ENCODE results near the gene SLC12A5. TPM values are rescaled to one million over a fixed set of nuclear protein-coding genes. Genes with fewer than 3 reads are reported as not detected.
"Not testable (repeated sequence)": the region's sequence is repeated elsewhere in the genome, so short reads cannot be mapped to it uniquely, and the experiment has no call there.

SLC12A5 gene
- polyA plus RNA-seq, 3 donors = 0.39 to 1.3 (median 0.56) TPM

- no peak overlapping the region for H3K27ac ChIP-seq (ENCODE audit: low read depth, low read length)
- 52 to 59% (median 56%) methylated on average over 8 of the region's 8 CpGs for WGBS, 3 donors
Observed at GRCh38 chr20:46087161-46087560, 58.1 kb downstream of the SLC12A5 start.

- WGBS, 3 donors = 2 to 5% (median 4%) methylated on average over 22 of the region's 22 CpGs
Observed at GRCh38 chr20:46088409-46089166, 59.6 kb downstream of the SLC12A5 start.

GRCh38 chr20:46089167-46089416 lies 60.1 kb downstream of the SLC12A5 start:
- 0 to 2% (median 0%) methylated on average over 31 of the region's 31 CpGs for WGBS, 3 donors

More at GRCh38 chr20:46088409-46089166, 59.6 kb downstream of the SLC12A5 start:
- peak overlapping the region; percentile 88 for H3K27ac ChIP-seq (ENCODE audit: low read depth, low read length)

GRCh38 chr20:46089417-46090388 lies 60.7 kb downstream of the SLC12A5 start, which contains the start of gene NCOA5:
Gene NCOA5, minus strand, starts transcription at chr20:46089962. Its CDS starts 10,538 bp downstream, at chr20:46079424.
- 0% methylated on average over 72 to 100 of the region's 100 CpGs for WGBS, 3 donors
- H3K27ac ChIP-seq (ENCODE audit: low read depth, low read length) = peak within 1 kb of the TSS; percentile 88

More at GRCh38 chr20:46089167-46089416, 60.1 kb downstream of the SLC12A5 start:
- peak overlapping the region; percentile 88 for H3K27ac ChIP-seq (ENCODE audit: low read depth, low read length)

- H3K27ac ChIP-seq (ENCODE audit: low read depth, low read length) = not testable (repeated sequence)
- 93 to 97% (median 96%) methylated on average over 52 of the region's 52 CpGs for WGBS, 3 donors
Observed at GRCh38 chr20:46091622-46092535, 62.9 kb downstream of the SLC12A5 start.

- no peak overlapping the region for H3K27ac ChIP-seq (ENCODE audit: low read depth, low read length)
- WGBS, 3 donors = 73 to 84% (median 75%) methylated on average over 2 of the region's 2 CpGs
Observed at GRCh38 chr20:46093531-46093930, 64.5 kb downstream of the SLC12A5 start.

- 29 to 35% (median 33%) methylated on average over 45 to 48 of the region's 48 CpGs for WGBS, 3 donors
- H3K27ac ChIP-seq (ENCODE audit: low read depth, low read length) = no peak overlapping the region
Observed at GRCh38 chr20:46099491-46100287, 70.7 kb downstream of the SLC12A5 start.

GRCh38 chr20:46100444-46100843 lies 71.4 kb downstream of the SLC12A5 start:
- WGBS, 3 donors = 82 to 86% (median 86%) methylated on average over 7 of the region's 7 CpGs
- H3K27ac ChIP-seq (ENCODE audit: low read depth, low read length) = not testable (repeated sequence)

- no peak overlapping the region for H3K27ac ChIP-seq (ENCODE audit: low read depth, low read length)
- 76 to 84% (median 80%) methylated on average over 5 of the region's 5 CpGs for WGBS, 3 donors
Observed at GRCh38 chr20:46100988-46101387, 72.0 kb downstream of the SLC12A5 start.

- no peak overlapping the region for H3K27ac ChIP-seq (ENCODE audit: low read depth, low read length)
- 70 to 84% (median 73%) methylated on average over 3 of the region's 3 CpGs for WGBS, 3 donors
Observed at GRCh38 chr20:46101957-46102356, 72.9 kb downstream of the SLC12A5 start.

GRCh38 chr20:46102940-46103339 lies 73.9 kb downstream of the SLC12A5 start:
- WGBS, 3 donors = 86 to 91% (median 86%) methylated on average over 3 of the region's 3 CpGs
- no peak overlapping the region for H3K27ac ChIP-seq (ENCODE audit: low read depth, low read length)

GRCh38 chr20:46104262-46104661 lies 75.2 kb downstream of the SLC12A5 start:
- 63 to 84% (median 80%) methylated on average over 3 of the region's 3 CpGs for WGBS, 3 donors
- no peak overlapping the region for H3K27ac ChIP-seq (ENCODE audit: low read depth, low read length)

- 62 to 66% (median 63%) methylated on average over 6 of the region's 6 CpGs for WGBS, 3 donors
- no peak overlapping the region for H3K27ac ChIP-seq (ENCODE audit: low read depth, low read length)
Observed at GRCh38 chr20:46107061-46107460, 78.0 kb downstream of the SLC12A5 start.

GRCh38 chr20:46108435-46108841 lies 79.4 kb downstream of the SLC12A5 start:
- no peak overlapping the region for H3K27ac ChIP-seq (ENCODE audit: low read depth, low read length)
- WGBS, 3 donors = 54 to 65% (median 58%) methylated on average over 5 of the region's 5 CpGs

GRCh38 chr20:46108976-46109375 lies 80.0 kb downstream of the SLC12A5 start:
- 80 to 89% (median 87%) methylated on average over 14 of the region's 14 CpGs for WGBS, 3 donors

More at GRCh38 chr20:46108976-46109375, 80.0 kb downstream of the SLC12A5 start:
- H3K27ac ChIP-seq (ENCODE audit: low read depth, low read length) = no peak overlapping the region

Measured in adipose tissue (tissue), 3 donors.